Activated T-cell treated with anti-CD3 and anti-CD28 coated beads for 48 hours (primary cell): ENCODE measurements around the gene AMOTL2.

Experiments
- DNase-seq: peaks from one replicate; pipeline ENCODE4 v3.0.0-alpha.2; 2020; ENCODE audit warnings: low read depth

AMOTL2 gene

DNA sequence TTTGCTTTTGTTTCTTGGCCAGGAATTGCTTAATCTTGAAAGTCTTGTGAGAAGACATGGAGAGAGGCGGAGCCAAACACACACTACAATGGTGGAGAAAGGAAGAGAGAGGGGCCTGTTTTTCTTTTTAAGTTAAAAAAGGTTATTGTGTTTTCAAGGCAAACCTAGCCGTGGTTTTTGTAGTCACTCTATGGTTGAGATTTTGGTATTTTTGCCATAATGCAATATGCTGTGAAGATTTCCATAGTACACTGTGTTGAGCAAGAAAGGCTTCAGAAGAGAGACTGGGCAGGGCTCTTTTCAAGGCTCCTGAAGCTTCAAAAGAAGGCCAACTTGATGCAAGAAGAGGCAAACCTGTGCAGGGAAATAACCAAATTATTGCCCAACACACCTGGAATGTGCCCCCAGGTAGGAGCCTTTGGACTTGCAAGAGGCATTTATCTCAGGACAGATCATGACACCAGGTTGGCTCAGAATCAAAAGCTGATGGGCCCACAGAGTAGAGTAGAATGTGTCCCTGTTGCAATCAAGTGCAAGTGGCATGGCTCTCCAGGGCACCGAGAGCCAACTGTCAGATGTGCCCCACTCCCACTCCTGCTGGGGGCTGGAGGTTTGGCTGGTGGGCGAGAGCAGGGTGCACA lies 22.1 kb downstream of the AMOTL2 start:
- DNase-seq: no peak

GRCh38 chr3:134351427-134351826 lies 22.8 kb downstream of the AMOTL2 start:
- no peak for DNase-seq

GRCh38 chr3:134350861-134351311 lies 23.4 kb downstream of the AMOTL2 start:
- no peak for DNase-seq

GRCh38 chr3:134350266-134350665 lies 24.0 kb downstream of the AMOTL2 start:
- no peak for DNase-seq

DNA sequence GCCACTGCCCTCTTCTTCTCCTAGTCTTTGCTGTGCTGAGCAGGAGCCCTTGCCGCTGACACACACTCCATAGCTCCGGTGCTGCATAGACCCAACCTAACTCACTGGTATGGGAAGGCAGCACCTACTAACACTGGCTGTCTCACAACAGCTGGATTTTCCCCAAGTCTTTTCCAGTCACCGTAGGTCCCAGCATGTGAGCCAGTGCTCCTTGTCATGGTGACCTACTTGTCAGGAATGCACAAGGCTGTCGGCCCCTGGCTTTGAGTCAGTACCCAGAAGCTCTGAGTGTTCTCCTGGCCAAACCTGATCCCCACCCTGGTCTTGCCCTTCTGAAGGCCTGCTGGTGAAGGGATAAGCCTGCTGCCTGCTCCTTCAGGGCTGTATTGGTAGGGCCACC lies 25.7 kb downstream of the AMOTL2 start:
- no peak for DNase-seq

GRCh38 chr3:134347551-134347950 lies 26.7 kb downstream of the AMOTL2 start:
- DNase-seq: no peak

- DNase-seq: no peak
Observed at GRCh38 chr3:134346744-134347143, 27.5 kb downstream of the AMOTL2 start.

- DNase-seq: no peak
Observed at GRCh38 chr3:134345202-134345601, 29.0 kb downstream of the AMOTL2 start.

DNA sequence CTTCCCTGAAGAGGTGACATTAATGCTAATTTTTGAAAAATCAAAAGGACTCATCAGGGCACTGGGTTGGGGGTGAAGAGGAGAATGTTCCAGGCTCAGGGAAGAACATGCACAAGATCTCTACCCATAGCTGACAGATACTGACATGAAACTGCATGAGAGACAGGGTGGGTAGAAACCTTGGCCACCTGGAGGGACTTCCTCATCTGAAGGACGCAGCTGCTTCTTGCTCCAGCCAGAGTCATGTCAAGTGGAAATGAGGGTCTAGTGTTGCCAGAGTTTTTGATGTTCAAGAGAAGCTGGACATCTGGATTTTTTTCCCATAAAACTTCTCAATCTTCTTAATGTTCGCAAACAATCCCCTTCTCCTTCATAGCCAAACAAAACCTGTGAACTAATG lies 29.7 kb downstream of the AMOTL2 start:
- DNase-seq: no peak

DNA sequence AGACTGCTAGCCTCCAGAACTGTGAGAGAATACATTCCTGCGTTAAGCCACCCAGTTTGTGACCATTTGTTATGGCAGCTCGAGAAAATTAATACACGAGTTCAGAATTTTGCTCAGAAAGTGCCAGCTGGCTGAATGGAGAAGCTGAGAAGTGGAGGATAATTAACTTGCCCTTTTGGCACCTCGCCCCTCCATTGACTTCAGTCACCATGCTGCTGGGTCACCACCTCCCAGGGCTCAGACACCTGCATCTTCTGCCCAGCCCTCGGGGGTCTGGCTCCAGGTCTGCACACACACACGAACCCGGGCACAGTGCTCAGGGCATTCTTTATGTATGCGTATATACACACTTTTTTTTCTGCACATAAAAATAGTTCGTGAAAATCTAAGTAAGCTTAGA lies 32.0 kb downstream of the AMOTL2 start:
- no peak for DNase-seq

DNA sequence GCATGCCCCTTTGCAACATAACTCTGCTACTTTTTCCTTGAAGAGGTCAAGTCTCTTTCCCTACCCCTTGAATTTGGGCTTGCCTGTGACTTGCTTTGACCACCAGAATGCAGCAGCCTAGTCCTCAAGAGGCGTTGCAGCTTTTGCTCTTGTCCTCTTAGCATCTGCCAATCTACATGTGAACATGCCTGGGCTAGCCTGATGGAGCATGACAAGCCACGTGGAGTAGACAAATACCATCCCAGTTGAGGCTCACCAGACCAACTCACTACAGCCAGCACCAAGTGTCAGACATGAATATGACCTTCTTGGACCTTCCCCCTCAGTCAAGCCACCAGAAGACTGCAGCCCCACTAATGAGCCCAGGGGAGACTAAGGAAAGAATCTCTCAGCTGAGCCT lies 32.9 kb downstream of the AMOTL2 start:
- DNase-seq: no peak

DNA sequence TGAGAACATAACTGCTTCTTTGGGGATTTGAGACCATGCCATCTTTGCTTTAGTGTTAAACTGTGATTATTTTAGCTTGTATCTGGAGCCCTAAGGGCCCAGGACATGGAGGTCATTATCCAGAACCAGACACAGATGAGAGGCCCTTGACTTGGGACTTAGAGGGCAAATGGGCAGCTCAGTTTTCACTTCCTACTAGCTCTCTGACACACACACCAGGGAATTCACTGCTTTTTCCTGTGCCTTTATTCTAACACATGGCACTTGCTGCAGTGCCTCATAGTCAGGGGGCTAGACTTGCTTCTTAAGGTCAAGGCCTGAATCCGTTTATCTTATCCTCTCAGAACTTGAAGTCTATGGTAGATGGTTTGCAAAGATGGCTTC lies 33.3 kb downstream of the AMOTL2 start:
- no peak for DNase-seq

DNA sequence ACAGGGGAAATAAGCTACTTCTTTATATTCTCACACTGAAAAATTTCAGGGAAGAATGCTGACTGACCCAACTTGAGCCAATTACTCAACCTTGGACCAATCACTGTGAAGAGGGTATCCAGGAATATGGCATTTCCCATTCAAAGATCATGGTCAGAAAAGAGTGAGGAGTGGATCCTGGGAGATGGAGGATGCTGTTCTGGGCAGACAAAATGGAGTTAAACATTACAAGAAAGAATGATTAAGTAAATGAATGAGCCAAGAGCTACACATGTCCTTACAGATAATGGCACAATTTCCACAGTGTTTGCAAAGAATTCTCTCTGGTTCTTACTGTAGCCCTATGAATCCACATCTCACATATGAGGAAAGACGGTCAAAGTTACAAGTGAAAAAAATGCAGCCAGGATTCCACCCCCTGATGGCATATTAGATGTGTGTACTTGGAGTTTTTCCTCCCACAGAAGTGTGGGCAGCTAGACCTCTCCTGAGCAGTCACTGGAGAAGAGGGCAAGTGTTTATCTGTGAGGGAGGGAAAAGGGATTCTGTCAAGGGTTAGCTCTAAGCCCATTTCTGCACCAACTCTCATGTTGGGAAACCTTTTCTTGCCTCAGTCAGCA lies 33.8 kb downstream of the AMOTL2 start:
- no peak for DNase-seq

GRCh38 chr3:134339913-134340312 lies 34.3 kb downstream of the AMOTL2 start:
- no peak for DNase-seq

DNA sequence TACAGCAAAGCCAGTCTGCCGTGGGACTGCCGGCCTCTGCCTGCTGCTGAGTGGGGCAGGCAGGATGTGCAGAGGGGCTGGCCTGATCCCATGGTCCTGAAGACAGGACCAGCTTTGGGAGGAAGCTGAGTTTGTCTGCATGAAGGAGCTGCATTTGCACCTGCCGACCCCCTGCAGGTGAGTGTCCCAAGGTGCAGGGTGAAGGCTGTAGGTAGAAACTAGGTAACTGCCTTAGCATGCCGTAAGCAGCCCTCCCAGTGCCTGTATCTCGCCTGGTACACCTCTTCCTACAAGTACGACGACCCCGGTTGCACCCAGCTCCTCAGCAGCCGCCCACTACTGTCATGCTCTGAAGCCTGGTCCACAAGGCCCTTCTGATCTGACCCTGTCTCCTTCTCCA lies 34.9 kb downstream of the AMOTL2 start:
- no peak for DNase-seq

DNA sequence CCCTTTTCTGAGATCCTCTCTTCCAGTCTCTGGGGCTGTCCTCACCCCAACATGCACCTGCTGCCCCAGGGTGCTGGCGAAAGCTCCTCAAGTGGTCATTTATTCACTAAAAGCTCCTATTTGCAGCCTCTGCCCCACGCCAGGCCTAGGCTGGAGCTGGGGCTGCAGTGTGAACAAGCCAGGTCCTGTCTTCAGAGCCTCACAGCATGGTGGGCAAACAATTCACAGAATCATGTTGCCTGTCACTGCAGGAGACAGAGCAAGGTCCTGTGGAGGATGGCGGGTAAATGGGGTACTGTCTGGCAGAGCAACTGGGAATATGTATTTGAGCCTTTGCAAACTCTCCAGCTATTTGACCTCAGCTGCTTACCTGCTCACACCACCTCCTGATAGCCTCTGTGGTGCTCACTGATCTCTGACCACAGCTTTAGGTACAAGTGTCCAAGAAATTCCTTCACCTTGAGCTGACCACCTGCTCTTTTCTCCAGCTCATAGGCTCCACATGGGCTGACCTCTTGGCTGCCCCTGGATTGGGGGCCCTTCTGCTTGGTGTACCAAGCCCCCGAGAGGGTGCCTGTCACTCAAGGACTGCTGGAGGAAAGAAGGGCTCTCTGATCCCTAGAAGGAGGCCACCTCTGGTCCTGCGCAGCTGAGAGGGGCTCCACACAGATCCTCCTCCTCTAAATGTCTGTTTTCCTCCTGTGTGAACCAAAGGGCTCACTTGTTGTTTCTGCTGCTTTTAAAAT lies 35.6 kb downstream of the AMOTL2 start:
- DNase-seq: no peak

DNA sequence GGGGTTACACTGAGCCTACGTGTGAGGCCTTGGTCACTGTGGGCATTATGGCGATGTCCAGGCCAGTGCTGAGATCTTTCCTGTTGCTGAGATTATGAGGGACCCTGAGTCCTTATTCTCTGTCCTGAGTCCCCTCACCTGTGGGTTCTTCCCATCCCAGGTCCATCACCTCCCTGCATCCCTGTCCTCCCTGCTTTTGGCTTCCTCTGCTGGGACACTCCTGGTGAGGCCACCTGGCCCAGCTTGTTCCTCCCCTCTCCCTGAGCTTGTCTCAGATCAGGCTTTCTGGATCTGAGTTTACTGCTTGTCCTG lies 36.1 kb downstream of the AMOTL2 start:
- DNase-seq: no peak

DNA sequence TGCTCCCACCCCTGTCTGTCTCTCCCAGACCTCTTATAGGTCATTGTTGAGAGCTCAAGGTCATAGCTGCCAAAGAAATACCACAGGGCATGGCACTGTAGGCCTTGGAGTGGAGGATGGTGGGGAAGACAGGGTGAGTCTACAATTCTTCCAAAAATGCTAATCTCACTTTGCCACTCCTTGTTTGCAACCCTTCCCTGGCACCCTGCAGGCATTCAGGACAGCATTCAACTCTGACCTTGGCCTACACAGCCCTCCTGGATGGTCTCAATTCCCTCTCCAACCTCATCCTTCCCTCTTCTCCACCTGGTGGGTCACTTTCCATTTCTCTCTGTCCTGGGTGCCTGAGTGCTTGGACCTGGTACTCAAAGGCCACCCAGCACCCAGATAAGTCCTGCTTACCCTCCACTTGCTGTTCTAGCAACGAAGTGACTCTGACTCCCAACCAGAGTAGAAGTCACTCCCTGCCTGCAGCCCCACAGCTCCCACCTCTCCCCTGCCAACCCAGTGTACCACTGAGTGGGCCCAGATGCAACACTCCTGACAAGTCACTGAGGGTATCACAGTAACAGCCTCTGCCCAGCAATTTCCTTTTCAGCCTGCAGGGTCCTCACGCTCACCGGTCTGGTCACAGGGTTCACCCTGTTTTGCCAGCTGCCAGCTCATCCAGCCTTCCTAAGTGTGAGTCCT lies 36.6 kb downstream of the AMOTL2 start:
- DNase-seq: no peak

GRCh38 chr3:134337071-134337482 lies 37.2 kb downstream of the AMOTL2 start:
- DNase-seq: no peak

DNA sequence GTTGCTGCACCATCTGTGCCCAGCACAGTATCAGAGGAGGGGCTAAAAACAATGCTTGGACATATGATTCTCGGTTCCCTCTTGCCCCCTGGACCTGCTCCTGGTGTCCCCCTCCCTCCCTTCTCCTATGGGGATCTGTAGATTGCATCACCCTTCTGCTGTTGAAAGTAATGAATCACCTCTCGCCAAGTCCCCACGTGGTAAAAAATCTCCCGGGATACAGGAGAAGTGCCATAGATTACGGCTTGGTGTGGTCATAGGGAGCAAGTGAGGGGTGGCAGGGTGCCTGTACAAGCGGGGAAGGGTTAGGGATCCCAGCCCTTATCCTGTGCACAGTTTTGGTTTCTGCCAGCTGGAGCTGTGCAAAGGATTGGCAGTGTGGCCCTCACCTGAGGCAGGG lies 37.7 kb downstream of the AMOTL2 start:
- DNase-seq: no peak

- no peak for DNase-seq
Observed at GRCh38 chr3:134334901-134335280, 39.4 kb downstream of the AMOTL2 start.

- DNase-seq: no peak
Observed at GRCh38 chr3:134334231-134334900, 39.9 kb downstream of the AMOTL2 start.
